PC-9 (cell line): ENCODE data around the gene CTDP1. TPM values are rescaled to one million over a fixed set of nuclear protein-coding genes. Genes with fewer than 3 reads are reported as not detected.

Experiments used
- BruUV-seq: library from RNA; stranded (reverse); fragments of 400-500 nt; replicated peaks from 2 replicates; lab custom pipeline; 2021; lab: Mats Ljungman, UMichigan
- CTCF ChIA-PET: fragments of 300-600 bp; sonication (Branson Sonifier 250); formaldehyde crosslinking; loops from one replicate; lab custom pipeline; 2022; ENCODE audit warnings: antibody characterized with exemption; lab: Charles Lee
- POLR2A ChIA-PET: fragments of 300-600 bp; sonication (Branson Sonifier 250); formaldehyde crosslinking; loops from one replicate; lab custom pipeline; 2022; ENCODE audit warnings: antibody characterized with exemption; ENCODE audit not compliant: unreplicated experiment; lab: Charles Lee
- DNase-seq, 2 experiments: peaks; one replicate each; pipeline versions ENCODE4 v3.0.0 to v3.0.0-alpha.2; 2015 to 2022; ENCODE audit warnings: mixed read lengths in 1 of 2
- H2AFZ ChIP-seq: fragments of 200-600 bp; sonication (generic); 2 replicates; pipeline ENCODE4 v1.8.1; 2017; ENCODE audit warnings: antibody characterized with exemption
- H3F3A ChIP-seq: fragments of 200-600 bp; sonication (generic); 2 replicates; pipeline ENCODE4 v1.8.1; 2017; ENCODE audit warnings: antibody characterized with exemption, mild to moderate bottlenecking, low read depth; ENCODE audit not compliant: insufficient read depth
- H3K27ac ChIP-seq: fragments of 200-600 bp; sonication (generic); 2 replicates; pipeline ENCODE4 v1.6.1; 2016; ENCODE audit warnings: mixed run types
- H3K27me3 ChIP-seq: fragments of 200-600 bp; sonication (generic); 2 replicates; pipeline ENCODE4 v1.6.1; 2016; ENCODE audit warnings: low read depth, mixed run types; ENCODE audit not compliant: insufficient read depth
- H3K36me3 ChIP-seq: fragments of 200-600 bp; sonication (generic); 2 replicates; pipeline ENCODE4 v1.6.1; 2016; ENCODE audit warnings: low read depth, mixed run types
- H3K4me1 ChIP-seq: fragments of 200-600 bp; sonication (generic); replicated peaks from 2 replicates; pipeline ENCODE4 v1.6.1; 2016; ENCODE audit warnings: mixed run types; ENCODE audit not compliant: insufficient read depth
- H3K4me2 ChIP-seq: fragments of 200-600 bp; sonication (generic); 2 replicates; pipeline ENCODE4 v1.6.1; 2017; ENCODE audit warnings: mixed run types
- H3K4me3 ChIP-seq: fragments of 200-600 bp; sonication (generic); 2 replicates; pipeline ENCODE4 v1.6.1; 2016; ENCODE audit warnings: mixed run types
- H3K79me2 ChIP-seq: fragments of 200-600 bp; sonication (generic); 2 replicates; pipeline ENCODE4 v1.6.1; 2017; ENCODE audit warnings: low read depth, mixed run types
- H3K9me2 ChIP-seq: fragments of 200-600 bp; sonication (generic); 2 replicates; pipeline ENCODE4 v1.8.1; 2017; ENCODE audit warnings: mild to moderate bottlenecking; ENCODE audit not compliant: insufficient read depth
- H3K9me3 ChIP-seq: fragments of 200-600 bp; sonication (generic); 2 replicates; pipeline ENCODE4 v1.8.1; 2016; ENCODE audit warnings: low read depth; ENCODE audit not compliant: insufficient read depth
- H4K20me1 ChIP-seq: fragments of 200-600 bp; sonication (generic); 2 replicates; pipeline ENCODE4 v1.8.1; 2017; ENCODE audit not compliant: insufficient read depth
- EZH2 ChIP-seq: fragments of 200-600 bp; sonication (generic); IDR thresholded peaks from 2 replicates; pipeline ENCODE4 v1.8.0; 2017; ENCODE audit warnings: antibody characterized with exemption, low read depth
- intact Hi-C: fragments of 100-400 bp; cut with micrococcal nuclease; formaldehyde crosslinking; loops from one replicate; pipeline ENCODE4 v1.10.0; 2022; ENCODE audit not compliant: unreplicated experiment
- total RNA-seq: library from RNA; stranded (reverse); gene quantifications from 2 replicates; pipeline ENCODE4 v1.2.3, GENCODE V29; 2021
- TF ChIP-seq, protein P1 (sequence below): fragments of 200-600 bp; sonication (generic); conservative IDR thresholded peaks from 2 replicates; pipeline ENCODE4 v1.6.1; 2017; ENCODE audit warnings: mixed run types, antibody characterized with exemption, mild to moderate bottlenecking, moderate library complexity

Gene CTDP1
- total RNA-seq, 1 experiment from 2014 or later = 16.0 TPM

- H3K4me3 ChIP-seq = no peak overlapping the region
- H3K27me3 ChIP-seq = peaks cover 48% of the 10 kb centered on the region
- no peaks in the 10 kb centered on the region for H3K9me3 ChIP-seq
- no peaks in the 10 kb centered on the region for H3F3A ChIP-seq
- TF ChIP-seq, protein P1, sequence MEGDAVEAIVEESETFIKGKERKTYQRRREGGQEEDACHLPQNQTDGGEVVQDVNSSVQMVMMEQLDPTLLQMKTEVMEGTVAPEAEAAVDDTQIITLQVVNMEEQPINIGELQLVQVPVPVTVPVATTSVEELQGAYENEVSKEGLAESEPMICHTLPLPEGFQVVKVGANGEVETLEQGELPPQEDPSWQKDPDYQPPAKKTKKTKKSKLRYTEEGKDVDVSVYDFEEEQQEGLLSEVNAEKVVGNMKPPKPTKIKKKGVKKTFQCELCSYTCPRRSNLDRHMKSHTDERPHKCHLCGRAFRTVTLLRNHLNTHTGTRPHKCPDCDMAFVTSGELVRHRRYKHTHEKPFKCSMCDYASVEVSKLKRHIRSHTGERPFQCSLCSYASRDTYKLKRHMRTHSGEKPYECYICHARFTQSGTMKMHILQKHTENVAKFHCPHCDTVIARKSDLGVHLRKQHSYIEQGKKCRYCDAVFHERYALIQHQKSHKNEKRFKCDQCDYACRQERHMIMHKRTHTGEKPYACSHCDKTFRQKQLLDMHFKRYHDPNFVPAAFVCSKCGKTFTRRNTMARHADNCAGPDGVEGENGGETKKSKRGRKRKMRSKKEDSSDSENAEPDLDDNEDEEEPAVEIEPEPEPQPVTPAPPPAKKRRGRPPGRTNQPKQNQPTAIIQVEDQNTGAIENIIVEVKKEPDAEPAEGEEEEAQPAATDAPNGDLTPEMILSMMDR = no peak
- TF ChIP-seq EZH2 = no peak
- ChIA-PET POLR2A (no interaction called here), CTCF (no interaction called here)
- no TSS peak for BruUV-seq
- no peak for DNase-seq
- no peaks in the 10 kb centered on the region for H3K79me2 ChIP-seq
- no peak overlapping the region for H3K4me2 ChIP-seq
- H3K4me1 ChIP-seq = no peaks in the 10 kb centered on the region
- H3K9me2 ChIP-seq = no peaks in the 10 kb centered on the region
- H4K20me1 ChIP-seq = no peaks in the 10 kb centered on the region
- no peaks in the 10 kb centered on the region for H3K36me3 ChIP-seq
- no peak overlapping the region for H2AFZ ChIP-seq
- intact Hi-C loops = loop anchor here (10.0 kb wide), 1 partner anchor 115 kb away; no protein-coding TSS in a partner anchor
- no peak overlapping the region for H3K27ac ChIP-seq
Observed at GRCh38 chr18:79640064-79640672, 39.4 kb upstream of the CTDP1 start.

DNA sequence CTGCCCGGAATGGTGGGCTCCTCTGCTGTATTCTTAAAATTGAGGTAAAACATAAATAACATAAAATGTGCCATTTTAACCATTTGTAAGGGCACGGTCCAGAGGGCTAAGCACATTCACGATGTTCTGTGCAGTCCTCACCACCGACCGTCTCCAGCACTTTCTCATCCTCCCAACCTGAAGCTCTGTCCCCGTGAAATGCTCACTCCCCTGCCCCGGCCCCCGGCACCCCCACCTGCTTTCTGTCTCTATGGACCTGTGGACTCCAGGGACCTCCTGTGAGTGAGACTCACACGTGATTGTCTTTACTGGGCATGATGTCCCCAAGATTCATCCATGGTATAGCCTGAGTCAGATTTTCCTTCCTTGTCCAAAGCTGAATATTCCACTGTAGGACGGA lies 38.7 kb upstream of the CTDP1 start:
- POLR2A ChIA-PET = no interaction called here
- Histone ChIP-seq H2AFZ (no peak overlapping the region), H3K4me3 (no peak overlapping the region), H3F3A (no peaks in the 10 kb centered on the region), H3K4me1 (no peaks in the 10 kb centered on the region), H3K4me2 (no peak overlapping the region), H3K27me3 (peaks cover 55% of the 10 kb centered on the region), H3K9me2 (no peaks in the 10 kb centered on the region), H3K27ac (no peak overlapping the region), H3K36me3 (no peaks in the 10 kb centered on the region), H3K9me3 (no peaks in the 10 kb centered on the region), H4K20me1 (no peaks in the 10 kb centered on the region), H3K79me2 (no peaks in the 10 kb centered on the region)
- intact Hi-C loops = loop anchor here (10.0 kb wide), 1 partner anchor 116 kb away; no protein-coding TSS in a partner anchor
- BruUV-seq = no TSS peak
- CTCF ChIA-PET = no interaction called here
- no peak for DNase-seq
- TF ChIP-seq, protein P1 = no peak
- TF ChIP-seq EZH2 = no peak

- H3K9me2 ChIP-seq = no peaks in the 10 kb centered on the region
- intact Hi-C loops = loop anchor here (10.0 kb wide), 1 partner anchor 117 kb away; no protein-coding TSS in a partner anchor
- H3K79me2 ChIP-seq = no peaks in the 10 kb centered on the region
- H3K4me2 ChIP-seq = no peak overlapping the region
- H3F3A ChIP-seq = no peaks in the 10 kb centered on the region
- no peak for DNase-seq
- H3K4me1 ChIP-seq = no peaks in the 10 kb centered on the region
- H3K27me3 ChIP-seq = peaks cover 61% of the 10 kb centered on the region
- POLR2A ChIA-PET = no interaction called here
- no peaks in the 10 kb centered on the region for H3K9me3 ChIP-seq
- no peak for TF ChIP-seq EZH2
- TF ChIP-seq, protein P1 = no peak
- CTCF ChIA-PET = no interaction called here
- no peak overlapping the region for H2AFZ ChIP-seq
- H4K20me1 ChIP-seq = no peaks in the 10 kb centered on the region
- BruUV-seq = no TSS peak
- H3K36me3 ChIP-seq = no peaks in the 10 kb centered on the region
- H3K27ac ChIP-seq = no peak overlapping the region
- H3K4me3 ChIP-seq = no peak overlapping the region
Observed at GRCh38 chr18:79641722-79642497, 37.7 kb upstream of the CTDP1 start.
